ENCODE results near the gene ELF5.

DNA sequence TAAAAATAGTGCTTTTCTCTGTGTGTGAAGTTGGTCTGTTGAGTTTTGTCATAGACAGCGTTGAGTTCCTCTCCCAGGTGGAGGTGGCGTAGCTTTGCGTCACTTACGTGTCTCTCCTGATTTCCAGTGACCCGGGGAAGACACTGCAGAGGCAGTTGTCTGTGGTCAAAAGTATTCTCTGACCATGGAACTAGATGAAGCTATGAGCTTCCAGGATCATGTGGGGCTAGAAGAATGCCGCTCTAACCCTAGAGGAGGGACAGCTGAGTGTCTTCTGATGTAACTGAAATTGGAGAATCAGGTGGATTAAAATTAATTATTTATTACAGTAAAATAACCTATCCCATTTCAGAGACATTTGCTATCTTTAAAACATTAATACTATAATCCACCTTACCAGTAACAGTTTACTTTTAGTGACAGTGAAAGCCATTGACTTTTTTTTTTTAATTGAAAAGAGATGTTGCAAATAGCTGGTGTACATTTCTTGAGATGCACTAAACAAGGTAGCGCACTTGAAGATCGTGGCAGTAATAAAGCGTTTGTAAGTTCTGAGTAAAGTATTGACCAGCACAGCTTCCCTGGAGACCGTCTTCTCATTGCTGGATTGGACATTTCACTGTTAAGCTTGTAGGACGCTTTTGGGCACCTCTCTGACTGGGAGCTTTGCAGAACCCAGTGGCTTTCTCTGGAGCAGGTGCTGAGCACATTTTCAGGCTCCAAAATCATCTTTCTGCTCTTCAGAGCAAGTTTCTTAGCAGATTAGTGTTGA is 65.2 kb downstream of the ELF5 start:
- TF ChIP-seq TCF12 (IDR thresholded peaks at IDR 0.05; ENCODE audit: low read depth, low read length) (no peak), RAD21 (IDR thresholded peaks at IDR 0.05; ENCODE audit: insufficient read depth, low read depth, low read length) (no peak), E2F8 (IDR thresholded peaks at IDR 0.05; ENCODE audit: low read depth, partially characterized antibody) (no peak)
